ENCODE results near the gene DMRTC2.

Gene DMRTC2

GRCh38 chr19:41898235-41898634 is 53.4 kb downstream of the DMRTC2 start:
- Histone ChIP-seq H3K4me3 (ENCODE audit: low read depth, low read length) (no peak overlapping the region), H3K4me1 (peaks cover 35% of the 10 kb centered on the region), H3K9me3 (ENCODE audit: control insufficient read depth, low read length) (no peaks in the 10 kb centered on the region), H2AFZ (no peak overlapping the region), H3K27ac (peak overlapping the region; percentile 65), H3K4me2 (ENCODE audit: low read length) (no peak overlapping the region), H3K79me2 (no peaks in the 10 kb centered on the region), H3K9ac (no peak overlapping the region), H3K27me3 (ENCODE audit: control insufficient read depth, insufficient read depth, low read length) (no peaks in the 10 kb centered on the region), H3K36me3 (ENCODE audit: control insufficient read depth, insufficient read depth, low read length) (no peaks in the 10 kb centered on the region)
- TF ChIP-seq CTCF (IDR thresholded peaks at IDR 0.05), result no peak

All from parathyroid adenoma (tissue), 2 donors.